SK-N-SH (cell line): ENCODE measurements around the gene ACER3. TPM values are rescaled to one million over a fixed set of nuclear protein-coding genes. Genes with fewer than 3 reads are reported as not detected.

Experiments used
- CTCF ChIA-PET: fragments of 300-600, 350-600 bp; formaldehyde crosslinking; extraction: SDS; loops from one replicate; lab custom pipeline; 2021; lab: Yijun Ruan, JAX
- POLR2A ChIA-PET: fragments of 350-600 bp; sonication (Branson Sonifier 250); formaldehyde crosslinking; extraction: SDS; loops from one replicate; lab custom pipeline; 2020; ENCODE audit warnings: antibody characterized with exemption, inconsistent platforms; lab: Yijun Ruan, JAX
- DNase-seq: peaks from one replicate; pipeline ENCODE4 v3.0.0; 2012
- H2AFZ ChIP-seq: fragments of 200-600 bp; sonication (generic); 2 replicates; pipeline ENCODE4 v1.8.1; 2016; ENCODE audit warnings: antibody characterized with exemption, mild to moderate bottlenecking, low read depth
- H3F3A ChIP-seq: fragments of 200-600 bp; sonication (generic); replicated peaks from 2 replicates; pipeline ENCODE3; 2016; ENCODE audit warnings: antibody characterized with exemption, mild to moderate bottlenecking; ENCODE audit not compliant: insufficient read depth
- H3K27ac ChIP-seq, 2 experiments: fragments of 200-500 bp in 1 of 2; fragments of 200-600 bp in 1 of 2; sonication (Bioruptor generic) in 1 of 2; sonication (generic), shearing (Covaris generic) in 1 of 2; 2 replicates each; pipeline versions ENCODE4 v1.5.1 to v1.6.1; 2014 to 2016; ENCODE audit warnings: low read depth in 2 of 2, inconsistent platforms in 1 of 2, low read length in 1 of 2, mild to moderate bottlenecking in 1 of 2, mixed read lengths in 1 of 2
- H3K27me3 ChIP-seq: fragments of 200-600 bp; sonication (generic), shearing (Covaris generic); 2 replicates; pipeline ENCODE4 v1.6.1; 2016; ENCODE audit warnings: mixed run types; ENCODE audit not compliant: insufficient read depth
- H3K36me3 ChIP-seq, 2 experiments: fragments of 200-500 bp in 1 of 2; fragments of 200-600 bp in 1 of 2; sonication (Bioruptor generic) in 1 of 2; sonication (generic) in 1 of 2; replicated peaks in 1 of 2; 2 replicates each; pipeline versions ENCODE3 to v1.5.1; 2014 to 2016; ENCODE audit warnings: low read length in 1 of 2, mild to moderate bottlenecking in 1 of 2; ENCODE audit not compliant: insufficient read depth in 2 of 2, control insufficient read depth in 1 of 2
- H3K4me1 ChIP-seq, 2 experiments: fragments of 200-500 bp in 1 of 2; fragments of 200-600 bp in 1 of 2; sonication (Bioruptor generic) in 1 of 2; sonication (generic), shearing (Covaris generic) in 1 of 2; 2 replicates each; pipeline versions ENCODE4 v1.5.1 to v1.6.1; 2014 to 2016; ENCODE audit warnings: low read depth in 1 of 2, low read length in 1 of 2, mixed run types in 1 of 2; ENCODE audit not compliant: insufficient read depth in 2 of 2, control insufficient read depth in 1 of 2
- H3K4me2 ChIP-seq: fragments of 200-600 bp; sonication (generic), shearing (Covaris generic); 2 replicates; pipeline ENCODE4 v1.6.1; 2017; ENCODE audit warnings: mixed run types
- H3K4me3 ChIP-seq, 2 experiments: fragments of 200-500 bp in 1 of 2; fragments of 200-600 bp in 1 of 2; sonication (Bioruptor generic) in 1 of 2; sonication (generic), shearing (Covaris generic) in 1 of 2; 2 replicates each; pipeline versions ENCODE4 v1.5.1 to v1.8.1; 2014 to 2016; ENCODE audit warnings: low read depth in 2 of 2, inconsistent platforms in 1 of 2, low read length in 1 of 2, mild to moderate bottlenecking in 1 of 2, mixed read lengths in 1 of 2, moderate library complexity in 1 of 2
- H3K79me2 ChIP-seq: fragments of 200-600 bp; sonication (generic); 2 replicates; pipeline ENCODE4 v1.8.1; 2017; ENCODE audit warnings: mild to moderate bottlenecking; ENCODE audit not compliant: insufficient read depth
- H3K9ac ChIP-seq: fragments of 200-600 bp; sonication (generic); 2 replicates; pipeline ENCODE4 v1.6.1; 2017; ENCODE audit warnings: mixed run types
- H3K9me2 ChIP-seq: fragments of 200-600 bp; sonication (generic); 2 replicates; pipeline ENCODE4 v1.6.1; 2017; ENCODE audit warnings: mixed run types
- H3K9me3 ChIP-seq: fragments of 200-600 bp; sonication (generic); 2 replicates; pipeline ENCODE4 v1.6.1; 2017; ENCODE audit warnings: mixed run types, mild to moderate bottlenecking, moderate library complexity
- H4K20me1 ChIP-seq: fragments of 200-600 bp; sonication (generic); 2 replicates; pipeline ENCODE4 v1.6.1; 2017; ENCODE audit warnings: mild to moderate bottlenecking, mixed run types; ENCODE audit not compliant: insufficient read depth
- EZH2phosphoT487 ChIP-seq: fragments of 200-600 bp; sonication (generic); IDR thresholded peaks from 2 replicates; pipeline ENCODE4 v1.6.1; 2017; ENCODE audit warnings: low read depth, mixed run types, mild to moderate bottlenecking, antibody characterized with exemption, moderate library complexity, borderline replicate concordance
- FOSL2 ChIP-seq: IDR thresholded peaks from 2 replicates; pipeline ENCODE4 v1.4.0; 2012; ENCODE audit warnings: low read depth, mild to moderate bottlenecking, moderate library complexity, borderline replicate concordance
- FOXM1 ChIP-seq: IDR thresholded peaks from 2 replicates; pipeline ENCODE4 v1.4.0; 2012; ENCODE audit warnings: low read depth, mild to moderate bottlenecking
- GABPA ChIP-seq: IDR thresholded peaks from 2 replicates; pipeline ENCODE4 v1.4.0; 2012; ENCODE audit warnings: low read depth, mild to moderate bottlenecking
- JUND ChIP-seq: IDR thresholded peaks from 2 replicates; pipeline ENCODE4 v1.4.0; 2012
- MAX ChIP-seq: IDR thresholded peaks from 2 replicates; pipeline ENCODE4 v1.4.0; 2012; ENCODE audit warnings: low read depth
- NFIC ChIP-seq: IDR thresholded peaks from 2 replicates; pipeline ENCODE4 v1.4.0; 2012; ENCODE audit warnings: borderline replicate concordance
- RCOR1 ChIP-seq: fragments of 150-350 bp; IDR thresholded peaks from 2 replicates; pipeline ENCODE4 v1.6.1; 2017; ENCODE audit warnings: antibody characterized with exemption, low read length
- REST ChIP-seq: IDR thresholded peaks from 2 replicates; pipeline ENCODE4 v1.6.1; 2012; ENCODE audit warnings: mild to moderate bottlenecking, low read depth, low read length, moderate library complexity
- RFX5 ChIP-seq: IDR thresholded peaks from 2 replicates; pipeline ENCODE4 v1.6.1; 2012; ENCODE audit warnings: mild to moderate bottlenecking, improper control_type of control experiment, low read length
- TAF1 ChIP-seq: IDR thresholded peaks from 2 replicates; pipeline ENCODE4 v1.6.1; 2012; ENCODE audit warnings: low read depth, mild to moderate bottlenecking, low read length, moderate library complexity, borderline replicate concordance
- TCF12 ChIP-seq: IDR thresholded peaks from 2 replicates; pipeline ENCODE4 v1.4.0; 2012
- YY1 ChIP-seq: IDR thresholded peaks from 2 replicates; pipeline ENCODE4 v1.4.0; 2012; ENCODE audit warnings: low read depth, mild to moderate bottlenecking
- WGBS: methylation state at CpG from one replicate; pipeline ENCODE4 v1.1.6; 2017; ENCODE audit warnings: low lambda C conversion rate; 5-methylcytosine and 5-hydroxymethylcytosine counted together
- polyA plus RNA-seq, 3 experiments: library from polyadenylated mRNA; depleted of rRNA; stranded (reverse); fragments of >200 nt; gene quantifications; 2 replicates each; pipeline ENCODE4 v1.2.3, GENCODE V29; 2012
- TF ChIP-seq, protein P1 (sequence below): IDR thresholded peaks from 2 replicates; pipeline ENCODE4 v1.4.0; 2012; ENCODE audit warnings: low read depth, borderline replicate concordance

The ACER3 gene
- polyA plus RNA-seq, 1 of the 3 experiments (the other 2 are of a cell fraction), result 5.4 TPM

DNA sequence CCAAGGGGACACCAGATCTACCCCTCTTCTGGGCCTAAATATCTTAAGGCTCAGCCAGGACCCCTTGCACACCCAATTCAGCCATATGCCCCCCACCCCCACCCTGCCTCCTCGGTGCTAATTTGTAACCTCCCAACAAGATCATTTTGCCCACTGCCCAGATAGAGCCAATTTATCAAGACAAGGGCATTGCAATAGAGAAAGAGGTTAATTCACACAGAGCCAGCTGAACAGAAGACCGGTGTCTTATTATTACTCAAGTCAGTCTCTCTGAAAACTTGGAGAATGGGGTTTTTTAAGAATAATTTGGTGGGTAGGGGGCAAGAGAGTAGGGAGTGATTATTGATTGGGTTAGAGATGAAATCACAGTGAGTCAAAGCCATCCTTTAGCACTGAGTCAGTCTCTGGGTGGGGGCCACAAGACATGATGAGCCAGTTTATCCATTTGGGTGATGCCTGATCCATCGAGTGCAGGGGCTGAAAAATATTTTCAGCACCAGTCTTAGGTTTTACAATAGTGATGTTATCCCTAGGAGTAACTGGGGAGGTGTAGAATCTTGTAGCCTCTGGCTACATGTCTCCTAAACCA lies 196.2 kb downstream of the ACER3 start:
- WGBS, result 37% methylated on average over 3 of the region's 3 CpGs
- CTCF ChIA-PET, result interaction anchor here (2.3 to 12.6 kb wide), 2 partner anchors 9 to 36 kb away, joined by 11 to 218 read pairs; no protein-coding TSS in a partner anchor

More for the DNA sequence above, 196.2 kb downstream of the ACER3 start:
- Histone ChIP-seq H3K27ac (no peak overlapping the region), H4K20me1 (no peaks in the 10 kb centered on the region), H3K79me2 (no peaks in the 10 kb centered on the region), H3K9me2 (no peaks in the 10 kb centered on the region), H2AFZ (no peak overlapping the region), H3K4me1 (no peaks in the 10 kb centered on the region; a peak in 1 of 4 replicates), H3K9ac (no peak overlapping the region), H3K27me3 (no peaks in the 10 kb centered on the region), H3K4me2 (no peak overlapping the region), H3K9me3 (no peaks in the 10 kb centered on the region), H3K36me3 (no peaks in the 10 kb centered on the region), H3K4me3 (no peak overlapping the region)
- no peak for DNase-seq
- POLR2A ChIA-PET, result no interaction called here
- TF ChIP-seq, protein P1, sequence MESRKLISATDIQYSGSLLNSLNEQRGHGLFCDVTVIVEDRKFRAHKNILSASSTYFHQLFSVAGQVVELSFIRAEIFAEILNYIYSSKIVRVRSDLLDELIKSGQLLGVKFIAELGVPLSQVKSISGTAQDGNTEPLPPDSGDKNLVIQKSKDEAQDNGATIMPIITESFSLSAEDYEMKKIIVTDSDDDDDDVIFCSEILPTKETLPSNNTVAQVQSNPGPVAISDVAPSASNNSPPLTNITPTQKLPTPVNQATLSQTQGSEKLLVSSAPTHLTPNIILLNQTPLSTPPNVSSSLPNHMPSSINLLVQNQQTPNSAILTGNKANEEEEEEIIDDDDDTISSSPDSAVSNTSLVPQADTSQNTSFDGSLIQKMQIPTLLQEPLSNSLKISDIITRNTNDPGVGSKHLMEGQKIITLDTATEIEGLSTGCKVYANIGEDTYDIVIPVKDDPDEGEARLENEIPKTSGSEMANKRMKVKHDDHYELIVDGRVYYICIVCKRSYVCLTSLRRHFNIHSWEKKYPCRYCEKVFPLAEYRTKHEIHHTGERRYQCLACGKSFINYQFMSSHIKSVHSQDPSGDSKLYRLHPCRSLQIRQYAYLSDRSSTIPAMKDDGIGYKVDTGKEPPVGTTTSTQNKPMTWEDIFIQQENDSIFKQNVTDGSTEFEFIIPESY, result no peak
- TF ChIP-seq GABPA, result no peak
- TF ChIP-seq RFX5, result no peak
- TF ChIP-seq MAX, result no peak
- no peak for TF ChIP-seq FOXM1
- no peak for TF ChIP-seq FOSL2
- TF ChIP-seq JUND, result no peak
- no peak for TF ChIP-seq YY1
- TF ChIP-seq REST, result no peak
- no peak for TF ChIP-seq RCOR1
- TF ChIP-seq NFIC, result no peak
- no peak for TF ChIP-seq TAF1
- no peak for TF ChIP-seq EZH2phosphoT487
- no peak for TF ChIP-seq TCF12
- TF ChIP-seq, all 33 proteins: peak for 0
- H3F3A ChIP-seq, result no peaks in the 10 kb centered on the region
